Measurements from ENCODE around the gene GAGE12C.
"Not testable (repeated sequence)": the region's sequence is repeated elsewhere in the genome, so short reads cannot be mapped to it uniquely, and the experiment has no call there.

Gene GAGE12C, protein sequence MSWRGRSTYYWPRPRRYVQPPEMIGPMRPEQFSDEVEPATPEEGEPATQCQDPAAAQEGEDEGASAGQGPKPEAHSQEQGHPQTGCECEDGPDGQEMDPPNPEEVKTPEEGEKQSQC

GRCh38 chrX:49531877-49532276, at the start of gene GAGE12C:
Gene GAGE12C (plus strand): TSS chrX:49532177. CDS start chrX:49533332, 1,155 bp downstream.
- DNase-seq (ENCODE audit: low spot score) = not testable (repeated sequence)

GRCh38 chrX:49541433-49541832, 9.5 kb downstream of the GAGE12C start, which contains the start of gene GAGE12D:
Gene GAGE12D (plus strand): TSS chrX:49541733. CDS start chrX:49542888, 1,155 bp downstream.
- not testable (repeated sequence) for DNase-seq (ENCODE audit: low spot score)

DNA sequence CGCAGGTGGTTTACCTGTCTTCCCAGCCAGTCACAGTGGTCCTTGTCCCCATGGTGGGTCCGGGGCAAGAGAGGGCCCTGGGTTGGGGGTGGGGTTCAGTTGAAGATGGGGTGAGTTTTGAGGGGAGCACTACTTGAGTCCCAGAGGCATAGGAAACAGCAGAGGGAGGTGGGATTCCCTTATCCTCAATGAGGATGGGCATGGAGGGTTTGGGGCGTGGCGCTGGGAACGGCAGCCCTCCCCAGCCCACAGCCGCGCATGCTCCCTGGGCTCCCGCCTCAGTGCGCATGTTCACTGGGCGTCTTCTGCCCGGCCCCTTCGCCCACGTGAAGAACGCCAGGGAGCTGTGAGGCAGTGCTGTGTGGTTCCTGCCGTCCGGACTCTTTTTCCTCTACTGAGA, 19.0 kb downstream of the GAGE12C start, which contains the start of gene GAGE12E:
Gene GAGE12E (plus strand): TSS at position 301 of the 400 bp plus-strand sequence. CDS start 1,155 bp downstream, outside the sequence.
- DNase-seq (ENCODE audit: low spot score) = not testable (repeated sequence)

GRCh38 chrX:49560542-49560941, 28.6 kb downstream of the GAGE12C start, which contains the start of gene GAGE12F:
Gene GAGE12F (plus strand): TSS chrX:49560842. CDS start chrX:49561997, 1,155 bp downstream.
- not testable (repeated sequence) for DNase-seq (ENCODE audit: low spot score)

DNA sequence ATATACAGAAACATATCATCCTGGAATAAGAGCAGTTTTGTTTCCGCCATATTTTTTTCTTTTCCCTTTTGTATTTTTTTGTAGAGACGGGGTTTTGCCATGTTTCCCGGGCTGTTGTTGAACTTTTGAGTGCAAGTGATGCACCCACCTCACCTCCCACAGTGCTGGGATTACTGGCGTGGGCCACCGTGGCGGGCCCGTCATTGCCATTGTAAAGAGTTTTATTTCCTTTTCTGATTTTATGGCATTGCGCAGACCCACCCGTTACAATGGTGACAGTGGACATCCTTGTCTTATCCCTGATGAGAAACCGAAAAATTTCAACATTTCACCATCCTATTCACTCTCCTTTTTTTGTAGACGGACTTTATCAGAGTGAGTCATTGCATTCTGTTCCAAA, 36.8 kb downstream of the GAGE12C start:
- not testable (repeated sequence) for DNase-seq (ENCODE audit: low spot score)

DNA sequence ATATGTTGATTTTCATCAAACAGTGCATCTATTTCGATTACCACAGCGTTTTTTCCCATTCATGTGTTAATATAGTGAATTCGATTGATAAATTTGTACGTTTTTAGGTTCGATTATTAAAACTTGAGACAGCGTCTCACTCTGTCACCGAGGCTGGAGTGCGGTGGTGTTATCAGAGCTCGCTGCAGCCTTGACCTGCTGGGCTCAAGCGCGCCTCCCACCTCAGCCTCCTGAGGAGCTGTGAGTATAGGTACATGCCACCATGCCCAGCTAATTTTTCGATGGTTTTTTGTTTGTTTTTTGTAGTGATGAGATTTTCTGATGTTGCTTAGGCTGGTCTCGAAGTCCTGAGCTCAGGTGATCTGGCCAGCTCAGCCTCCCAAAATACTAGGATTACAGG, 37.2 kb downstream of the GAGE12C start:
- not testable (repeated sequence) for DNase-seq (ENCODE audit: low spot score)

- not testable (repeated sequence) for DNase-seq (ENCODE audit: low spot score)
Observed at GRCh38 chrX:49570100-49570499, 38.1 kb downstream of the GAGE12C start, which contains the start of gene GAGE12G. Gene GAGE12G (plus strand): TSS chrX:49570400. CDS start chrX:49571555, 1,155 bp downstream.

DNA sequence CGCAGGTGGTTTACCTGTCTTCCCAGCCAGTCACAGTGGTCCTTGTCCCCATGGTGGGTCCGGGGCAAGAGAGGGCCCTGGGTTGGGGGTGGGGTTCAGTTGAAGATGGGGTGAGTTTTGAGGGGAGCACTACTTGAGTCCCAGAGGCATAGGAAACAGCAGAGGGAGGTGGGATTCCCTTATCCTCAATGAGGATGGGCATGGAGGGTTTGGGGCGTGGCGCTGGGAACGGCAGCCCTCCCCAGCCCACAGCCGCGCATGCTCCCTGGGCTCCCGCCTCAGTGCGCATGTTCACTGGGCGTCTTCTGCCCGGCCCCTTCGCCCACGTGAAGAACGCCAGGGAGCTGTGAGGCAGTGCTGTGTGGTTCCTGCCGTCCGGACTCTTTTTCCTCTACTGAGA, 47.7 kb downstream of the GAGE12C start, which contains the start of gene GAGE12H:
Gene GAGE12H (plus strand): TSS at position 301 of the 400 bp plus-strand sequence. CDS start 1,155 bp downstream, outside the sequence.
- not testable (repeated sequence) for DNase-seq (ENCODE audit: low spot score)
